ENCODE measurements around the gene ARID3C. TPM values are rescaled to one million over a fixed set of nuclear protein-coding genes. Genes with fewer than 3 reads are reported as not detected.
A peak's percentile ranks its signal among the peaks of the same experiment; 100 is the strongest.

ARID3C gene
- total RNA-seq, 1 donor = not detected

GRCh38 chr9:34651876-34652601 is 23.2 kb upstream of the ARID3C start, which contains the start of gene IL11RA:
Gene IL11RA, plus strand, starts transcription at chr9:34652185. Its CDS starts 3,033 bp downstream, at chr9:34655218.
- peak within 1 kb of the TSS; percentile 53 for H3K4me3 ChIP-seq (ENCODE audit: low read depth, low read length)
- TF ChIP-seq CTCF (IDR thresholded peaks at IDR 0.05; ENCODE audit: insufficient read depth, low read depth, low read length) = no peak
- DNase-seq (ENCODE audit: low read depth) = peak; percentile 88

GRCh38 chr9:34651321-34651720 is 22.5 kb upstream of the ARID3C start:
- TF ChIP-seq CTCF (IDR thresholded peaks at IDR 0.05; ENCODE audit: insufficient read depth, low read depth, low read length) = no peak
- peak; percentile 51 for DNase-seq (ENCODE audit: low read depth)
- H3K4me3 ChIP-seq (ENCODE audit: low read depth, low read length) = peak overlapping the region; percentile 53

GRCh38 chr9:34650816-34651215 is 21.9 kb upstream of the ARID3C start:
- TF ChIP-seq CTCF (IDR thresholded peaks at IDR 0.05; ENCODE audit: insufficient read depth, low read depth, low read length) = no peak
- H3K4me3 ChIP-seq (ENCODE audit: low read depth, low read length) = no peak overlapping the region
- peak; percentile 26 for DNase-seq (ENCODE audit: low read depth)

- no peak for DNase-seq (ENCODE audit: low read depth)
- no peak for TF ChIP-seq CTCF (IDR thresholded peaks at IDR 0.05; ENCODE audit: insufficient read depth, low read depth, low read length)
- H3K4me3 ChIP-seq (ENCODE audit: low read depth, low read length) = no peak overlapping the region
Measured at GRCh38 chr9:34648673-34649072, 19.8 kb upstream of the ARID3C start.

- no peak for DNase-seq (ENCODE audit: low read depth)
- no peak for TF ChIP-seq CTCF (IDR thresholded peaks at IDR 0.05; ENCODE audit: insufficient read depth, low read depth, low read length)
Measured at GRCh38 chr9:34647651-34648050, 18.8 kb upstream of the ARID3C start.

GRCh38 chr9:34647084-34647403 is 18.2 kb upstream of the ARID3C start:
- peak overlapping the region; percentile 90 for H3K4me3 ChIP-seq (ENCODE audit: low read depth, low read length)
- no peak for TF ChIP-seq CTCF (IDR thresholded peaks at IDR 0.05; ENCODE audit: insufficient read depth, low read depth, low read length)
- DNase-seq (ENCODE audit: low read depth) = no peak

More at GRCh38 chr9:34647651-34648050, 18.8 kb upstream of the ARID3C start:
- H3K4me3 ChIP-seq (ENCODE audit: low read depth, low read length) = peak overlapping the region; percentile 90
